GM13976 (cell line): ENCODE measurements around the gene STAT5A.

Experiments
- DNase-seq: peaks from one replicate; pipeline ENCODE4 v3.0.0; 2012; ENCODE audit warnings: low spot score
- CTCF ChIP-seq: IDR thresholded peaks from 2 replicates; pipeline ENCODE4 v1.5.1; 2012; ENCODE audit warnings: borderline replicate concordance, mild to moderate bottlenecking; ENCODE audit not compliant: insufficient read depth; ENCODE audit errors: extremely low read depth, missing control alignments, control extremely low read depth
- in situ Hi-C: fragments of 300-500 bp; cut with MboI; formaldehyde crosslinking; loops from one replicate; pipeline ENCODE4 v1.12.0; 2022; ENCODE audit warnings: low sequenced_read_pairs, mixed read lengths, inconsistent platforms; ENCODE audit not compliant: unreplicated experiment

STAT5A gene

GRCh38 chr17:42270596-42270995 is 17.7 kb upstream of the STAT5A start:
- in situ Hi-C loops: no loop called here
- TF ChIP-seq CTCF: no peak
- DNase-seq: no peak

- in situ Hi-C loops: no loop called here
- no peak for DNase-seq
- no peak for TF ChIP-seq CTCF
These were observed 17.1 kb upstream of the STAT5A start for GRCh38 chr17:42271006-42271778.

- DNase-seq: no peak
- in situ Hi-C loops: no loop called here
- no peak for TF ChIP-seq CTCF
These were observed 16.6 kb upstream of the STAT5A start for GRCh38 chr17:42271779-42272035.

- TF ChIP-seq CTCF: no peak
- no peak for DNase-seq
- in situ Hi-C loops: no loop called here
These were observed 16.0 kb upstream of the STAT5A start for GRCh38 chr17:42272162-42272907.

- in situ Hi-C loops: no loop called here
- no peak for TF ChIP-seq CTCF
- no peak for DNase-seq
These were observed 14.6 kb upstream of the STAT5A start for GRCh38 chr17:42273474-42274252.

- DNase-seq: no peak
- in situ Hi-C loops: no loop called here
- TF ChIP-seq CTCF: no peak
These were observed 14.1 kb upstream of the STAT5A start for GRCh38 chr17:42274253-42274542.
